SK-N-SH (cell line): ENCODE measurements around the gene ZCCHC17. TPM values are rescaled to one million over a fixed set of nuclear protein-coding genes. Genes with fewer than 3 reads are reported as not detected.
A peak's percentile ranks its signal among the peaks of the same experiment; 100 is the strongest.

Source experiments
- CTCF ChIA-PET: fragments of 300-600, 350-600 bp; formaldehyde crosslinking; extraction: SDS; loops from one replicate; lab custom pipeline; 2021; lab: Yijun Ruan, JAX
- POLR2A ChIA-PET: fragments of 350-600 bp; sonication (Branson Sonifier 250); formaldehyde crosslinking; extraction: SDS; loops from one replicate; lab custom pipeline; 2020; ENCODE audit warnings: antibody characterized with exemption, inconsistent platforms; lab: Yijun Ruan, JAX
- DNase-seq: peaks from one replicate; pipeline ENCODE4 v3.0.0; 2012
- H2AFZ ChIP-seq: fragments of 200-600 bp; sonication (generic); 2 replicates; pipeline ENCODE4 v1.8.1; 2016; ENCODE audit warnings: antibody characterized with exemption, mild to moderate bottlenecking, low read depth
- H3F3A ChIP-seq: fragments of 200-600 bp; sonication (generic); replicated peaks from 2 replicates; pipeline ENCODE3; 2016; ENCODE audit warnings: antibody characterized with exemption, mild to moderate bottlenecking; ENCODE audit not compliant: insufficient read depth
- H3K27ac ChIP-seq, 2 experiments: fragments of 200-500 bp in 1 of 2; fragments of 200-600 bp in 1 of 2; sonication (Bioruptor generic) in 1 of 2; sonication (generic), shearing (Covaris generic) in 1 of 2; 2 replicates each; pipeline versions ENCODE4 v1.5.1 to v1.6.1; 2014 to 2016; ENCODE audit warnings: low read depth in 2 of 2, inconsistent platforms in 1 of 2, low read length in 1 of 2, mild to moderate bottlenecking in 1 of 2, mixed read lengths in 1 of 2
- H3K27me3 ChIP-seq: fragments of 200-600 bp; sonication (generic), shearing (Covaris generic); 2 replicates; pipeline ENCODE4 v1.6.1; 2016; ENCODE audit warnings: mixed run types; ENCODE audit not compliant: insufficient read depth
- H3K36me3 ChIP-seq, 2 experiments: fragments of 200-500 bp in 1 of 2; fragments of 200-600 bp in 1 of 2; sonication (Bioruptor generic) in 1 of 2; sonication (generic) in 1 of 2; replicated peaks in 1 of 2; 2 replicates each; pipeline versions ENCODE3 to v1.5.1; 2014 to 2016; ENCODE audit warnings: low read length in 1 of 2, mild to moderate bottlenecking in 1 of 2; ENCODE audit not compliant: insufficient read depth in 2 of 2, control insufficient read depth in 1 of 2
- H3K4me1 ChIP-seq, 2 experiments: fragments of 200-500 bp in 1 of 2; fragments of 200-600 bp in 1 of 2; sonication (Bioruptor generic) in 1 of 2; sonication (generic), shearing (Covaris generic) in 1 of 2; 2 replicates each; pipeline versions ENCODE4 v1.5.1 to v1.6.1; 2014 to 2016; ENCODE audit warnings: low read depth in 1 of 2, low read length in 1 of 2, mixed run types in 1 of 2; ENCODE audit not compliant: insufficient read depth in 2 of 2, control insufficient read depth in 1 of 2
- H3K4me2 ChIP-seq: fragments of 200-600 bp; sonication (generic), shearing (Covaris generic); 2 replicates; pipeline ENCODE4 v1.6.1; 2017; ENCODE audit warnings: mixed run types
- H3K4me3 ChIP-seq, 2 experiments: fragments of 200-500 bp in 1 of 2; fragments of 200-600 bp in 1 of 2; sonication (Bioruptor generic) in 1 of 2; sonication (generic), shearing (Covaris generic) in 1 of 2; 2 replicates each; pipeline versions ENCODE4 v1.5.1 to v1.8.1; 2014 to 2016; ENCODE audit warnings: low read depth in 2 of 2, inconsistent platforms in 1 of 2, low read length in 1 of 2, mild to moderate bottlenecking in 1 of 2, mixed read lengths in 1 of 2, moderate library complexity in 1 of 2
- H3K79me2 ChIP-seq: fragments of 200-600 bp; sonication (generic); 2 replicates; pipeline ENCODE4 v1.8.1; 2017; ENCODE audit warnings: mild to moderate bottlenecking; ENCODE audit not compliant: insufficient read depth
- H3K9ac ChIP-seq: fragments of 200-600 bp; sonication (generic); 2 replicates; pipeline ENCODE4 v1.6.1; 2017; ENCODE audit warnings: mixed run types
- H3K9me2 ChIP-seq: fragments of 200-600 bp; sonication (generic); 2 replicates; pipeline ENCODE4 v1.6.1; 2017; ENCODE audit warnings: mixed run types
- H3K9me3 ChIP-seq: fragments of 200-600 bp; sonication (generic); 2 replicates; pipeline ENCODE4 v1.6.1; 2017; ENCODE audit warnings: mixed run types, mild to moderate bottlenecking, moderate library complexity
- H4K20me1 ChIP-seq: fragments of 200-600 bp; sonication (generic); 2 replicates; pipeline ENCODE4 v1.6.1; 2017; ENCODE audit warnings: mild to moderate bottlenecking, mixed run types; ENCODE audit not compliant: insufficient read depth
- CTCF ChIP-seq: fragments of 200-600 bp; sonication (generic); IDR thresholded peaks from 2 replicates; pipeline ENCODE4 v1.6.1; 2017; ENCODE audit warnings: antibody characterized with exemption, mild to moderate bottlenecking, moderate library complexity
- ELF1 ChIP-seq: IDR thresholded peaks from 2 replicates; pipeline ENCODE4 v1.4.0; 2012
- FOSL2 ChIP-seq: IDR thresholded peaks from 2 replicates; pipeline ENCODE4 v1.4.0; 2012; ENCODE audit warnings: low read depth, mild to moderate bottlenecking, moderate library complexity, borderline replicate concordance
- GABPA ChIP-seq: IDR thresholded peaks from 2 replicates; pipeline ENCODE4 v1.4.0; 2012; ENCODE audit warnings: low read depth, mild to moderate bottlenecking
- JUND ChIP-seq: IDR thresholded peaks from 2 replicates; pipeline ENCODE4 v1.4.0; 2012
- MAX ChIP-seq: IDR thresholded peaks from 2 replicates; pipeline ENCODE4 v1.4.0; 2012; ENCODE audit warnings: low read depth
- NRF1 ChIP-seq: IDR thresholded peaks from 2 replicates; pipeline ENCODE4 v1.6.1; 2012; ENCODE audit warnings: low read depth, mild to moderate bottlenecking, low read length
- PBX3 ChIP-seq: IDR thresholded peaks from 2 replicates; pipeline ENCODE4; 2012
- RCOR1 ChIP-seq: fragments of 150-350 bp; IDR thresholded peaks from 2 replicates; pipeline ENCODE4 v1.6.1; 2017; ENCODE audit warnings: antibody characterized with exemption, low read length
- RFX5 ChIP-seq: IDR thresholded peaks from 2 replicates; pipeline ENCODE4 v1.6.1; 2012; ENCODE audit warnings: mild to moderate bottlenecking, improper control_type of control experiment, low read length
- ZBTB33 ChIP-seq: IDR thresholded peaks from 2 replicates; pipeline ENCODE4 v1.4.0; 2012; ENCODE audit warnings: low read depth, borderline replicate concordance
- WGBS: methylation state at CpG from one replicate; pipeline ENCODE4 v1.1.6; 2017; ENCODE audit warnings: low lambda C conversion rate; 5-methylcytosine and 5-hydroxymethylcytosine counted together
- polyA plus RNA-seq, 3 experiments: library from polyadenylated mRNA; depleted of rRNA; stranded (reverse); fragments of >200 nt; gene quantifications; 2 replicates each; pipeline ENCODE4 v1.2.3, GENCODE V29; 2012

The ZCCHC17 gene
- polyA plus RNA-seq, 1 of the 3 experiments (the other 2 are of a cell fraction) = 25.8 TPM

GRCh38 chr1:31308036-31308435 lies 11.2 kb downstream of the ZCCHC17 start:
- ChIA-PET POLR2A (no interaction called here), CTCF (interaction anchor here (0.6 to 1.6 kb wide), 4 partner anchors 71 to 241 kb away, joined by 3 to 5 read pairs (median 4); no protein-coding TSS in a partner anchor)
- no peaks in the 10 kb centered on the region for H3K4me1 ChIP-seq
- H3K27ac ChIP-seq = no peak overlapping the region
- no peak overlapping the region for H2AFZ ChIP-seq
- H3K9ac ChIP-seq = no peak overlapping the region
- no peak overlapping the region for H3K4me2 ChIP-seq
- H3F3A ChIP-seq = peaks cover 16% of the 10 kb centered on the region
- peaks cover 69% of the 10 kb centered on the region for H3K79me2 ChIP-seq
- no peaks in the 10 kb centered on the region for H4K20me1 ChIP-seq
- peaks cover 18 to 32% of the 10 kb centered on the region in 2 experiments for H3K36me3 ChIP-seq
- TF ChIP-seq RCOR1 (no peak), RFX5 (no peak), ZBTB33 (no peak), GABPA (no peak), FOSL2 (no peak), PBX3 (no peak), CTCF (no peak), NRF1 (no peak), JUND (no peak), ELF1 (no peak)
- TF ChIP-seq, all 33 proteins: peak for 0
- H3K4me3 ChIP-seq = no peak overlapping the region
- no peaks in the 10 kb centered on the region for H3K9me2 ChIP-seq
- WGBS = 53% methylated on average over 1 of the region's 1 CpG
- H3K27me3 ChIP-seq = no peaks in the 10 kb centered on the region
- no peaks in the 10 kb centered on the region for H3K9me3 ChIP-seq
- DNase-seq = no peak

GRCh38 chr1:31310198-31310597 lies 13.4 kb downstream of the ZCCHC17 start:
- no peak overlapping the region for H3K27ac ChIP-seq
- peaks cover 49% of the 10 kb centered on the region for H3K79me2 ChIP-seq
- POLR2A ChIA-PET = no interaction called here
- TF ChIP-seq ELF1 (no peak), MAX (0 out of 2 replicates have a peak, but pooled peaks have one; percentile 24)
- no peak overlapping the region for H3K9ac ChIP-seq
- H3K9me3 ChIP-seq = no peaks in the 10 kb centered on the region
- H3K4me3 ChIP-seq = no peak overlapping the region
- H3F3A ChIP-seq = peaks cover 16% of the 10 kb centered on the region
- H3K9me2 ChIP-seq = no peaks in the 10 kb centered on the region
- CTCF ChIA-PET = interaction anchor here (1.0 to 1.3 kb wide), 2 partner anchors 125 to 127 kb away, joined by 3 to 7 read pairs; no protein-coding TSS in a partner anchor
- peaks cover 26 to 39% of the 10 kb centered on the region in 2 experiments for H3K36me3 ChIP-seq
- H3K4me1 ChIP-seq = no peaks in the 10 kb centered on the region
- no peak overlapping the region for H2AFZ ChIP-seq
- WGBS = 79% methylated on average over 4 of the region's 4 CpGs
- DNase-seq = no peak
- no peak overlapping the region for H3K4me2 ChIP-seq
- no peaks in the 10 kb centered on the region for H3K27me3 ChIP-seq
- H4K20me1 ChIP-seq = no peaks in the 10 kb centered on the region
